Putamen (tissue), 1 donor: Measurements from ENCODE around the gene PDCD7.
"Not testable (repeated sequence)": the region's sequence is repeated elsewhere in the genome, so short reads cannot be mapped to it uniquely, and the experiment has no call there.

Source experiments
- DNase-seq: peaks from one replicate; pipeline ENCODE4 v3.0.0-alpha.2; 2016; ENCODE audit warnings: low spot score

Gene PDCD7

DNA sequence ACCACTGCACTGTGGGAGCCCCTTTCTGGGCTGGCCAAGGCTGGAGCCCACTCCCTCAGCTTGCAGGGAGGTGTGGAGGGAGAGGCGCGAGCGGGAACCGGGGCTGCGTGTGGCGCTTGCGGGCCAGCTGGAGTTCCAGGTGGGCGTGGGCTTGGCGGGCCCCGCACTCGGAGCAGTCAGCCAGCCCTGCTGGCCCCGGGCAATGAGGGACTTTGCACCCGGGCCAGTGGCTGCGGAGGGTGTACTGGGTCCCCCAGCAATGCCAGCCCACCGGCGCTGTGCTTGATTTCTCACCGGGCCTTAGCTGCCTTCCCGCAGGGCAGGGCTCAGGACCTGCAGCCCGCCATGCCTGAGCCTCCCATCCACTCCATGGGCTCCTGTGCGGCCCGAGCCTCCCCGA, 58.7 kb downstream of the PDCD7 start:
- not testable (repeated sequence) for DNase-seq

DNA sequence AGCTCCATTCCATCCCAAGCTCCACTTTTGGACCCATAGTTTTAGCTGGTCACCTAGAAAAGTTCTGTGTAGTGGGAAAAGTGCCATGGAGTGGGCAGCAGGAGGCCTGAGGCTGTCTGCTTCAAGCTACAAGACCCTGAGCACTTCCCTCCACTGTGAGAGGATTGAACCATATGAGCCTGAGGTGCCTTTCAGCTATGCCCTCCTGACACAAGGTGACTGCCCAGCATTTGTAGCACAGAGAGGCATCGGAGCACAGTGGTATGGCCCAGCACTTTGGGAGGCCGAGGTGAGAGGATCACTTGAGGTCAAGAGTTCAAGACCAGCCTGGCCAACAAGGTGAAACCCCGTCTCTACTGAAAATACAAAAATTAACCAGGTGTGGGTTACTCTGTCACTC, 61.0 kb downstream of the PDCD7 start:
- DNase-seq: no peak

DNA sequence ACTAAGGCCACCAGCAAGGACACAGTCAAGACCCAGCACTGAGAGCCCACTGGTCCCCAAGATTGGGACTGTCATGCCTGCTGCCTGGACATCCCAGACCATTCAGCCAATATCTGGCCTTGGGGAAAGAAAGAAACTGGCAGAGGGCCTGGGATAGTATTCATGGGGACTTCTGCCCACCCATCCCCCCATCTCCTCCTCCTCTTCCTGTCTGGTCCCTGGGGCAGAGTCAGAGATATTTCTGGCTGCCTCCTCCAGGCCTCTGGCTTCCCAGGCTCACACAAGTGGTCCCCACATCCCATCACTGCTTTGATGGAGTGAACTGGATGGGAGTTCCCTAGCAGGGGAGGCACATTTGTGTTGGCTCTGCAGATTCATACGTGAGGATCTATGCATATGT, 61.6 kb downstream of the PDCD7 start:
- DNase-seq: no peak

DNA sequence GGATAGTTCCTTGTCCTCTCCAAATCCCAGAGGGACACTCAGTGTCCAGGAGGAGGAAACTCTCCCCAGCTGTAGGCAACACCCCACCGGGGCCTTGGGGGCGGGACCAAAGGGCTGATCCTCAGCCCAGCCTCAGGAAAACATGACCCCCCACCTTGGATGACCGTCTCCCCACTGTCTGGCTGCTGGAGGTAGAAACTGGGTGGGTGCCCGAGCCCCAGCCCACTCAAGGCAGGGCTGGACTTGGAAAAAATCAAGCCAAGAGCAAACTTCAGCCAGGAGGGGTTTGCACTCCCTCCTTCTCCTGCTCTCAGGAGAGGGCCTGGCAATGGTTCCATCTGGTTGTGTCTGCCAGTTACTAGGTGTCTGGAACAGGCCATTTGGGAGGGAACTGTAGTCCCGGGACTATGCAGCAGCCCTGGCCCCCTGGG, 62.2 kb downstream of the PDCD7 start:
- DNase-seq: no peak

DNA sequence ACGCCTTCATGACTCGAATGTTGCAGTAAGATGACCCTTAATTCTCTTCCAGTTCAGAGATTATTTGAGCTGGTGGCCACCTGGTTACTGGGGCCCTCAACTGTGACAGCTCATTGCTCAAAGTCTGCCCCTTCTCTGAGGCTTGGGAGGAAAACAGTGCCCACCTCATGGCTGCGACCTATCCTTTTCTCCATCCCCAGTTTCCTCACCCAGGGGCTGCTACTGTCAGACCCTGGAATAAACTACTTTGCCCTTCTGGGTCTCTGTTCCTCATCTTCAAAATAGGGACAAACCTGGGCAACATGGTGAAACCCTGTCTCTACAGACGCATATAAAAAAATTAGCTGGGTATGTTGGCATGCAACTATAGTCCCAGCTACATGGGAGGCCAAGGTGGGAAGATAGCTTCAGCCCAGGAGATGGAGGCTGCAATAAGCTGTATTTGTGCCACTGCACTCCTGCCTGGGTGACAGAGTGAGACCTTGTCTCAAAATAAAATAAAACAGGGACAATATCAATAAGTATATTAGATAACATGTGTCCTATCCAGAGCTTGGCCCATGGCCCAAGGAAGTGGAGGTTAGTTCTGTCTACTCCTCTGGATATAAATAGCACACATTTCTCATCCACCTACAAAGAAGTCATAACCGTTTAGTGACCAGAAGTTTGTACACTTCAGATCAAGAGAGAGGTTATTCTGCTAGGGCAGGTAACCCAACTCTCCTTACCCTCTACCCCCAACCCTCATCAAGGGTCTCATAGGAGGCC, 63.6 kb downstream of the PDCD7 start:
- DNase-seq: no peak

DNA sequence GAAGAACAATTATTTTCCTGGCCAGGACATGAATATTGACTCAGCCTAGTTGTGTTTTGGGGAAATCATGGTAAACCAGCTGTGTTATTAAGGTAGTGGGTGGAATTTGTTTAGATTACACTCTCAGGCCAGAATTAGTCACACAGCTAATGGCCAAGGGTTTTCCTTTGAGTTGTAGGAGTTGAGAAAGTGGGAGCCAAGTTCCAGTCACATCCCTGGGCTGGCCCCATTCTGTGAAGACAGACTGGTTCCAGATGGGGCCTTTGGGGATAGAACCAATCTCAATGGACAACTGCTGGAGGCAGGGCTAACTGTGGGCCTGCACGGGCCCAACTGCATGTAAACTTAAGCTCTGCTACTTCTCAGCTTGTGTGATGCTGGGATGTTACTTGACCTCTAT, 64.4 kb downstream of the PDCD7 start:
- no peak for DNase-seq

DNA sequence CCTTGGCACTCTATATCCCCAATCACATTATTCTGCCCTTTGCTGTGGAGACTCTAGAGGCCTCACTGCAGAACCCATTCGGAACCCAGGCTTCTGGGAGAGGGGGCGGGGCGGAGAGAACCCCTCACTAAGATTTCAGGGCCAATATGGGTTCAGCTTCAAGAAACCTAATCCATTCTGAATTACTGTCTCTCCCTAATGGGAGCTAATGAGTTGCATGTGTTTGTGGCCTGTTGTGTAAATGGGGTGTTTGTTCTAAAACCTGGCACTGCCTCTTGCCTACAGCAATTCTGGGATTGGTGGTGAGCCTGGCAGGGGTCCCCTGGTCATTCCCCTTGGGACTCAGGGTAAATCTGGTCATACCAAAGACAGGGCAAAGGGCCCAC, 65.2 kb downstream of the PDCD7 start:
- no peak for DNase-seq

DNA sequence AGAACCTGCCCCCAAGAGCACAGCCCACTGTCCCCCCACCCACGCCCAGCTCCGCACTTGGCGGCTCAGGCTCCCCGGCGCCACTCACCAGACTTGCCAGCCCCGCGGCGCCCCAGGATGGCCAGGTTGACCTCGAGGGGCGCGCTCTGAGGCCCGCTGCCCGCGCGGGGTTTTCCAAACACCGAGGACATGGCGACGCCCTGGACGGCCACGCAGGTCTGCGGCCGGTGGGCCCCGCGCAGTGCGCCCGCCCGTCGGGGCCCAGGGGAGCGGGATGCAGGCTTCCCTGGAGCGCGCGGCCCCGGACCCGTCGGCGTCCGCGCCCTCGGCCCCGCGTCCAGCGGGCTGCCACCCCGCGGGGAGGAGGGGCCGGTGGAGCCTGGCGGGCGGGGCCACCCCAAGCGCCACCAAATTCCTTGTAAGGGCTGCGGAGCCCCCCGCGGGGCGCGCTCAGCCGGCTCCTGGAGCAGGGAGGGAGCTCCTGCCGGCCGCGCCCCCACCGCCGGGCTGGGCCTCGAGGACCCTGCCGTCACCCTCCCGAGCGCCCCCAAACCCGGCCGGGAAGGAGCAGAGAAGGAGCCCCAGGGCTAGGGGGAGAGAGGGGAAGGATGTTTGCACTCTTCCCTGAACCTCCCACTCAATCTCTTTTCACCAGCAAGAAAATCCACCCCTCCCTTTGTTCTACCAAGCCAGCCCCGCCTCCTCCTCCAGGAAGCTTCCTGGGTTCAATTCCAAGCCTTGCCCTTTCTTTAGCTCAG, 65.8 kb downstream of the PDCD7 start, which contains the start of gene RASL12:
Gene RASL12, minus strand, starts transcription at position 347 of the 758 bp plus-strand sequence. Its CDS starts 156 bp downstream, at position 191.
- no peak for DNase-seq
